HepG2 (cell line): ENCODE measurements around the gene COL27A1. TPM values are rescaled to one million over a fixed set of nuclear protein-coding genes. Genes with fewer than 3 reads are reported as not detected.

Source experiments
- ATAC-seq: fragments of 200-7000 bp; cut with Tn5 transposase; 3 replicates; pipeline ENCODE4 v1.9.1; 2020; ENCODE audit warnings: mild to moderate bottlenecking, moderate library complexity
- BruUV-seq: library from RNA; stranded (reverse); fragments of 400-500 nt; replicated peaks from 2 replicates; lab custom pipeline; 2021; lab: Mats Ljungman, UMichigan
- CTCF ChIA-PET: fragments of 300-600 bp; formaldehyde crosslinking; extraction: SDS; loops from one replicate; lab custom pipeline; 2021; ENCODE audit warnings: low total read pairs, inconsistent platforms, low intra/inter-chr PET ratio; lab: Yijun Ruan, JAX
- POLR2A ChIA-PET: fragments of 350-600 bp; sonication (Branson Sonifier 250); formaldehyde crosslinking; loops from one replicate; lab custom pipeline; 2020; ENCODE audit warnings: antibody characterized with exemption, inconsistent platforms; lab: Yijun Ruan, JAX
- DNase-seq: peaks from one replicate; pipeline ENCODE4 v3.0.0-alpha.2; 2015; ENCODE audit warnings: low spot score
- FAIRE-seq: peaks from 3 replicates; lab custom pipeline; 2011; peaks lifted over from hg19 to GRCh38; lab: Jason Lieb, UNC
- H2AFZ ChIP-seq: one replicate; pipeline ENCODE4 v1.6.1; 2011; ENCODE audit warnings: low read length, inconsistent platforms
- H3K27ac ChIP-seq: fragments of 300-600 bp; 3 replicates; pipeline ENCODE4 v1.8.0; 2011; ENCODE audit warnings: mixed run types, mild to moderate bottlenecking, mixed read lengths, low read length, inconsistent platforms; ENCODE audit not compliant: insufficient read depth; ENCODE audit errors: extremely low read length
- H3K27me3 ChIP-seq, 2 experiments: fragments of 200-600 bp in 1 of 2; 2 replicates in 1 of 2; 3 replicates in 1 of 2; pipeline versions ENCODE4 v1.6.0 to v1.8.0; 2011; ENCODE audit warnings: low read length in 2 of 2, mild to moderate bottlenecking in 2 of 2, moderate library complexity in 2 of 2, inconsistent platforms in 1 of 2; ENCODE audit not compliant: insufficient read depth in 2 of 2, control insufficient read depth in 1 of 2
- H3K36me3 ChIP-seq, 2 experiments: fragments of 200-600 bp in 1 of 2; replicated peaks in 1 of 2; 2 replicates in 1 of 2; 3 replicates in 1 of 2; pipeline versions ENCODE4 v1.5.1 to v1.8.0; 2011; ENCODE audit warnings: low read length in 2 of 2, inconsistent platforms in 1 of 2; ENCODE audit not compliant: insufficient read depth in 2 of 2, control insufficient read depth in 1 of 2
- H3K4me1 ChIP-seq: 2 replicates; pipeline ENCODE4 v1.5.1; 2012; ENCODE audit warnings: low read length, inconsistent platforms; ENCODE audit not compliant: insufficient read depth
- H3K4me2 ChIP-seq: 2 replicates; pipeline ENCODE4 v1.6.0; 2011; ENCODE audit warnings: low read depth, low read length, inconsistent platforms
- H3K4me3 ChIP-seq, 3 experiments: fragments of 200-600 bp in 1 of 3; sonication (generic), shearing (Covaris generic) in 1 of 3; replicated peaks in 1 of 3; 2 replicates each; pipeline ENCODE4 v1.5.1; 2011 to 2016; ENCODE audit warnings: low read length in 3 of 3, inconsistent platforms in 2 of 3, low read depth in 2 of 3, mild to moderate bottlenecking in 2 of 3, control low read depth in 1 of 3, mixed read lengths in 1 of 3; ENCODE audit not compliant: insufficient read depth in 1 of 3
- H3K79me2 ChIP-seq: one replicate; pipeline ENCODE4 v1.6.1; 2011; ENCODE audit warnings: low read length, inconsistent platforms; ENCODE audit not compliant: insufficient read depth
- H3K9ac ChIP-seq: 2 replicates; pipeline ENCODE4 v1.6.0; 2011; ENCODE audit warnings: mild to moderate bottlenecking, low read depth, low read length, inconsistent platforms; ENCODE audit not compliant: insufficient read depth
- H3K9me3 ChIP-seq: 2 replicates; pipeline ENCODE4 v1.5.1; 2012; ENCODE audit warnings: mild to moderate bottlenecking, low read length
- H4K20me1 ChIP-seq: 2 replicates; pipeline ENCODE4 v1.6.0; 2011; ENCODE audit warnings: inconsistent platforms, mild to moderate bottlenecking, low read length, moderate library complexity; ENCODE audit not compliant: insufficient read depth
- AGO2 ChIP-seq: fragments of 200-400 bp; formaldehyde crosslinking; optimal IDR thresholded peaks from 2 replicates; pipeline ENCODE3; 2017; ENCODE audit warnings: mild to moderate bottlenecking, low read depth, low read length, moderate library complexity
- EP300 ChIP-seq, 3 experiments: sonication (generic) in 1 of 3; formaldehyde crosslinking in 1 of 3; IDR thresholded peaks; 2 replicates each; pipeline versions ENCODE4 v1.5.1 to v1.6.1; 2011 to 2020; ENCODE audit warnings: low read depth in 2 of 3, low read length in 2 of 3, borderline replicate concordance in 1 of 3, improper control_type of control experiment in 1 of 3, mild to moderate bottlenecking in 1 of 3, missing genetic modification reagents in 1 of 3, moderate library complexity in 1 of 3
- HIVEP1 ChIP-seq: sonication (generic); formaldehyde crosslinking; IDR thresholded peaks from 2 replicates; pipeline ENCODE4 v1.4.0; 2020; ENCODE audit warnings: mild to moderate bottlenecking, missing genetic modification reagents
- MED13 ChIP-seq: sonication (generic); formaldehyde crosslinking; IDR thresholded peaks from 2 replicates; pipeline ENCODE4 v1.5.0; 2020; ENCODE audit warnings: missing genetic modification reagents
- MED8 ChIP-seq: sonication (generic); formaldehyde crosslinking; IDR thresholded peaks from 2 replicates; pipeline ENCODE4 v1.8.1; 2023; ENCODE audit warnings: mild to moderate bottlenecking, missing genetic modification reagents; ENCODE audit not compliant: insufficient replicate concordance
- MYNN ChIP-seq: sonication (generic); formaldehyde crosslinking; IDR thresholded peaks from 2 replicates; pipeline ENCODE4 v1.4.0; 2020; ENCODE audit warnings: mild to moderate bottlenecking, low read depth, missing genetic modification reagents
- NRL ChIP-seq: sonication (generic); formaldehyde crosslinking; IDR thresholded peaks from 2 replicates; pipeline ENCODE4 v1.5.0; 2020; ENCODE audit warnings: missing genetic modification reagents, mild to moderate bottlenecking, moderate library complexity, borderline replicate concordance
- PATZ1 ChIP-seq: sonication (generic); formaldehyde crosslinking; IDR thresholded peaks from 2 replicates; pipeline ENCODE4 v1.4.0; 2020; ENCODE audit warnings: missing genetic modification reagents
- POLR2AphosphoS5 ChIP-seq: IDR thresholded peaks from 2 replicates; pipeline ENCODE4 v1.6.1; 2012; ENCODE audit warnings: low read depth, low read length
- RBM22 ChIP-seq: fragments of 200-400 bp; formaldehyde crosslinking; optimal IDR thresholded peaks from 2 replicates; pipeline ENCODE3; 2017; ENCODE audit warnings: mild to moderate bottlenecking, low read length, moderate library complexity
- TOPORS ChIP-seq: sonication (generic); formaldehyde crosslinking; IDR thresholded peaks from 2 replicates; pipeline ENCODE4 v1.8.0; 2023; ENCODE audit warnings: mild to moderate bottlenecking, missing genetic modification reagents
- ZNF230 ChIP-seq: sonication (generic); formaldehyde crosslinking; IDR thresholded peaks from 2 replicates; pipeline ENCODE4 v1.4.0; 2020; ENCODE audit warnings: mild to moderate bottlenecking, missing genetic modification reagents
- ZNF274 ChIP-seq: sonication (generic); formaldehyde crosslinking; IDR thresholded peaks from 2 replicates; pipeline ENCODE4 v1.5.1; 2020; ENCODE audit warnings: mild to moderate bottlenecking, missing genetic modification reagents
- ZNF564 ChIP-seq: sonication (generic); formaldehyde crosslinking; IDR thresholded peaks from 2 replicates; pipeline ENCODE4 v1.8.1; 2023; ENCODE audit warnings: mild to moderate bottlenecking, missing genetic modification reagents
- ZNF709 ChIP-seq: sonication (generic); formaldehyde crosslinking; IDR thresholded peaks from 2 replicates; pipeline ENCODE4 v1.5.0; 2020; ENCODE audit warnings: mild to moderate bottlenecking, missing genetic modification reagents
- WGBS: methylation state at CpG from one replicate; pipeline ENCODE4 v1.1.6; 2017; ENCODE audit warnings: low lambda C conversion rate; 5-methylcytosine and 5-hydroxymethylcytosine counted together
- in situ Hi-C: cut with HindIII; loops from 2 replicates; pipeline ENCODE4 v1.10.0; 2017; ENCODE audit warnings: low pct_unique_long_range_greater_than_20kb; ENCODE audit not compliant: extremely low pct_ligation_motif_present
- intact Hi-C: fragments of 100-400 bp; cut with micrococcal nuclease; formaldehyde crosslinking; loops from one replicate; pipeline ENCODE4 v1.10.0; 2022; ENCODE audit not compliant: unreplicated experiment
- polyA plus RNA-seq, 8 experiments: library from polyadenylated mRNA; depleted of rRNA in 3 of 8; stranded (reverse) in 7 of 8; unstranded in 1 of 8; fragments of >200 nt; fragmentation: Illumina TruSeq in 4 of 8; extraction: Trizol in 4 of 8; gene quantifications; 2 replicates each; pipeline versions ENCODE4 v1.2.1 to v1.2.3, GENCODE V29; 2011 to 2016; ENCODE audit warnings: low read depth in 4 of 8, missing spikeins in 1 of 8, mixed read lengths in 1 of 8; ENCODE audit not compliant: insufficient read depth in 1 of 8
- total RNA-seq, 5 experiments: library from RNA; depleted of rRNA; stranded (reverse); fragments of >200 nt; fragmentation: Illumina TruSeq; extraction: Trizol; gene quantifications; 2 replicates each; pipeline ENCODE4 v1.2.3, GENCODE V29; 2016; ENCODE audit warnings: low read depth in 1 of 5

Gene COL27A1
- total and polyA plus RNA-seq, 2 of the 13 experiments (the other 11 are each of a cell fraction or from before 2014, with no cell fraction given) = 71.3 to 89.1 TPM

- Histone ChIP-seq H2AFZ (no peak overlapping the region), H3K4me3 (no peak overlapping the region), H4K20me1 (peaks cover 2% of the 10 kb centered on the region; the same call in 1 of the 2 replicates), H3K9ac (no peak overlapping the region), H3K36me3 (peaks cover 68 to 100% of the 10 kb centered on the region in 2 experiments), H3K27ac (no peak overlapping the region), H3K4me1 (no peaks in the 10 kb centered on the region), H3K9me3 (no peaks in the 10 kb centered on the region), H3K27me3 (no peaks in the 10 kb centered on the region), H3K79me2 (no peaks in the 10 kb centered on the region), H3K4me2 (no peak overlapping the region)
- DNase-seq (no peak), FAIRE-seq (no peak), ATAC-seq (no peak)
- TF ChIP-seq POLR2AphosphoS5 = no peak
- TF ChIP-seq RBM22 = peak; percentile 57
- no peak for TF ChIP-seq ZNF230 (CRISPR knock-in tag)
- in situ Hi-C loops (no loop called here), intact Hi-C loops (no loop called here)
- POLR2A ChIA-PET = interaction anchor here (0.8 to 1.5 kb wide), 2 partner anchors 11 to 21 kb away, joined by 3 to 5 read pairs; no protein-coding TSS in a partner anchor
- no TSS peak for BruUV-seq
- CTCF ChIA-PET = no interaction called here
- WGBS = 89% methylated on average over 3 of the region's 8 CpGs
Observed at GRCh38 chr9:114196979-114197622, 41.8 kb downstream of the COL27A1 start.

DNA sequence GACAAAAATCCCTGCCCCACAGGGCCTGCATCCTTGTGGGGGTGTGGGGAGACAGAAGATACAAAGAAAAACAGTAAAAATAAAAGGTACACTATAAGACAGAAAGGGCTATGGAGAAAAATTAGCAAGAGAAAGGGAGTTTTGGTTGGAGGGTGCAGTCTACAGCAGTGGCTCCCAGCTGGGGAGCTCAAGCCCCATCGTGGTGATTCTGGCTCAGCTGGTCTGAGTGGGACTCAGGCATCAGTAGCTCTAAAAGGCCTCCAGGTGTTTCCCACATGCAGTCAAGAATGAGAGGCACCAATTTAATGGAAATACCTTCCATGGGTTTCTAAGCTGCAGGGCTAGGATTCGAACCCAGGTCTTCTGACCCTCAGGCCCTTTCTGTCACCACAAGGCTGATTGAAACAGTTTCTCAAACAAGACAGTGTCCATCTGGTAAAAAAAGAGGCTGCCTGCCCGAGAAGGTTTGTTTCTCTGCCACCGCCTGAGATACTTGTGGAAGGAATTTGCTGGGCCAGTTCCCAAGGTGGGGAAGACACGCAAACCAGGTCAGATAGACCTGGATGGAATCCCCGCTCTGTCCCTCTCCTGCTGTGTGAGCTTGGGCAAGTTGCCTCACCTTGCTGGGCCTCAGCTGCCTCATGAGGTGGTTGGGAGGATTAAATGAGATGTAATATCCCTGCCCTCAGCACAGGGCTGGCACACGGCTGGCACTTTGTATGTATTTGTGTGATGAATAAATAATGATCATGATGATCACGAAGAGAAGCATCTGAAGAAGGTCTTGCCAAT is 43.1 kb downstream of the COL27A1 start:
- Histone ChIP-seq H3K4me1 (no peaks in the 10 kb centered on the region), H3K4me3 (no peak overlapping the region), H4K20me1 (peaks cover 2% of the 10 kb centered on the region; the same call in 1 of the 2 replicates), H3K27me3 (no peaks in the 10 kb centered on the region), H3K4me2 (no peak overlapping the region), H2AFZ (no peak overlapping the region), H3K9me3 (no peaks in the 10 kb centered on the region), H3K36me3 (peaks cover 65 to 100% of the 10 kb centered on the region in 2 experiments), H3K9ac (no peak overlapping the region), H3K27ac (no peak overlapping the region), H3K79me2 (no peaks in the 10 kb centered on the region)
- in situ Hi-C loops (no loop called here), intact Hi-C loops (no loop called here)
- ChIA-PET POLR2A (interaction anchor here (1.5 kb wide), 1 partner anchor 23 kb away, joined by 5 read pairs; no protein-coding TSS in a partner anchor), CTCF (no interaction called here)
- WGBS = 96% methylated on average over 8 of the region's 8 CpGs
- DNase-seq (no peak), ATAC-seq (no peak), FAIRE-seq (no peak)
- TSS peak; percentile 7 for BruUV-seq
- TF ChIP-seq TOPORS = no peak
- TF ChIP-seq PATZ1 (CRISPR knock-in tag) = no peak
- TF ChIP-seq HIVEP1 (CRISPR knock-in tag) = no peak
- no peak for TF ChIP-seq ZNF564 (CRISPR knock-in tag)
- TF ChIP-seq AGO2 = peak; percentile 1
- no peak for TF ChIP-seq NRL (CRISPR knock-in tag)
- TF ChIP-seq ZNF274 (CRISPR knock-in tag) = no peak
- no peak for TF ChIP-seq MED8 (CRISPR knock-in tag)
- TF ChIP-seq EP300 (IDR thresholded peaks at IDR 0.05; ENCODE audit: low read depth in 2 of 2, low read length in 2 of 2) = no peak
- no peak for TF ChIP-seq EP300 (CRISPR knock-in tag; IDR thresholded peaks at IDR 0.05; ENCODE audit: borderline replicate concordance)
- TF ChIP-seq MYNN (CRISPR knock-in tag) = no peak
- no peak for TF ChIP-seq MED13 (CRISPR knock-in tag)
- TF ChIP-seq ZNF709 (CRISPR knock-in tag) = no peak
